ENCODE results near the gene FCSK. TPM values are rescaled to one million over a fixed set of nuclear protein-coding genes. Genes with fewer than 3 reads are reported as not detected.

Gene FCSK
- total and polyA plus RNA-seq, 3 donors from 2014 or later: 12.4 to 36.3 (median 26.4) TPM

DNA sequence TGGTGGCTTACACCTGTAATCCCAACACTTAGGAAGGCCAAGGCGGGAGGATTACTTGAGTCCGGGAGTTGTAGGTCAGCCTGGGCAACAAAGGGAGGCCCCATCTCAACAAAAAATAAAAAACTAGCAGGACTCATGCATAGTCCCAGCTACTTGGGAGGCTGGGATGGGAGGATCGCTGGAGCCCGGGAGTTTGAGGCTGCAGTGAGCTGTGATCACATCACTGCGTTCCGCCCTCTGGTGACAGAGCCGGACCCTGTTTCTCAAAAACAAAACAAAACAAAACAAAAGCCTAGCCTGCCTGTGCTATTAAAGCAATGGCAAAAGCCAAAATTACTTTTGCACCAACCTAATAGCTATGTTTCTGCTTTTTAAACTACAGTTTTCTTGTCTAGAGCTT, 1.5 kb downstream of the FCSK start:
- Histone ChIP-seq H3K36me3 (ENCODE audit: low read depth, missing control alignments) (no peaks in the 10 kb centered on the region), H3K9me3 (no peaks in the 10 kb centered on the region), H3K4me3 (no peak overlapping the region), H3K4me1 (peaks cover 7% of the 10 kb centered on the region), H3K27ac (no peak overlapping the region), H3K27me3 (no peaks in the 10 kb centered on the region)
- WGBS, 2 donors: 58 to 69% methylated on average over 7 of the region's 7 CpGs
- DNase-seq: no peak
- TF ChIP-seq POLR2A (IDR thresholded peaks at IDR 0.05): no peak
- TF ChIP-seq, protein P1, sequence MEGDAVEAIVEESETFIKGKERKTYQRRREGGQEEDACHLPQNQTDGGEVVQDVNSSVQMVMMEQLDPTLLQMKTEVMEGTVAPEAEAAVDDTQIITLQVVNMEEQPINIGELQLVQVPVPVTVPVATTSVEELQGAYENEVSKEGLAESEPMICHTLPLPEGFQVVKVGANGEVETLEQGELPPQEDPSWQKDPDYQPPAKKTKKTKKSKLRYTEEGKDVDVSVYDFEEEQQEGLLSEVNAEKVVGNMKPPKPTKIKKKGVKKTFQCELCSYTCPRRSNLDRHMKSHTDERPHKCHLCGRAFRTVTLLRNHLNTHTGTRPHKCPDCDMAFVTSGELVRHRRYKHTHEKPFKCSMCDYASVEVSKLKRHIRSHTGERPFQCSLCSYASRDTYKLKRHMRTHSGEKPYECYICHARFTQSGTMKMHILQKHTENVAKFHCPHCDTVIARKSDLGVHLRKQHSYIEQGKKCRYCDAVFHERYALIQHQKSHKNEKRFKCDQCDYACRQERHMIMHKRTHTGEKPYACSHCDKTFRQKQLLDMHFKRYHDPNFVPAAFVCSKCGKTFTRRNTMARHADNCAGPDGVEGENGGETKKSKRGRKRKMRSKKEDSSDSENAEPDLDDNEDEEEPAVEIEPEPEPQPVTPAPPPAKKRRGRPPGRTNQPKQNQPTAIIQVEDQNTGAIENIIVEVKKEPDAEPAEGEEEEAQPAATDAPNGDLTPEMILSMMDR (IDR thresholded peaks at IDR 0.05): no peak
- intact Hi-C loops (cut with DNase I; ENCODE audit: low total_unique reads): no loop called here

GRCh38 chr16:70457446-70458166, 3.2 kb downstream of the FCSK start:
- Histone ChIP-seq H3K27me3 (no peaks in the 10 kb centered on the region), H3K27ac (no peak overlapping the region), H3K4me3 (no peak overlapping the region), H3K4me1 (peaks cover 7% of the 10 kb centered on the region), H3K9me3 (no peaks in the 10 kb centered on the region), H3K36me3 (ENCODE audit: low read depth, missing control alignments) (no peaks in the 10 kb centered on the region)
- 72 to 79% methylated on average over 5 of the region's 5 CpGs for WGBS, 2 donors
- intact Hi-C loops (cut with DNase I; ENCODE audit: low total_unique reads): no loop called here
- DNase-seq: no peak
- TF ChIP-seq POLR2A (IDR thresholded peaks at IDR 0.05): no peak
- TF ChIP-seq, protein P1 (IDR thresholded peaks at IDR 0.05): no peak

GRCh38 chr16:70460737-70461261, 6.4 kb downstream of the FCSK start:
- Histone ChIP-seq H3K27me3 (no peaks in the 10 kb centered on the region), H3K9me3 (no peaks in the 10 kb centered on the region), H3K36me3 (ENCODE audit: low read depth, missing control alignments) (no peaks in the 10 kb centered on the region), H3K4me3 (no peak overlapping the region), H3K4me1 (peaks cover 3% of the 10 kb centered on the region), H3K27ac (no peak overlapping the region)
- WGBS, 2 donors: 70 to 87% methylated on average over 7 to 8 of the region's 8 CpGs
- no peak for DNase-seq
- intact Hi-C loops (cut with DNase I; ENCODE audit: low total_unique reads): no loop called here
- no peak for TF ChIP-seq POLR2A (IDR thresholded peaks at IDR 0.05)
- TF ChIP-seq, protein P1 (IDR thresholded peaks at IDR 0.05): no peak

DNA sequence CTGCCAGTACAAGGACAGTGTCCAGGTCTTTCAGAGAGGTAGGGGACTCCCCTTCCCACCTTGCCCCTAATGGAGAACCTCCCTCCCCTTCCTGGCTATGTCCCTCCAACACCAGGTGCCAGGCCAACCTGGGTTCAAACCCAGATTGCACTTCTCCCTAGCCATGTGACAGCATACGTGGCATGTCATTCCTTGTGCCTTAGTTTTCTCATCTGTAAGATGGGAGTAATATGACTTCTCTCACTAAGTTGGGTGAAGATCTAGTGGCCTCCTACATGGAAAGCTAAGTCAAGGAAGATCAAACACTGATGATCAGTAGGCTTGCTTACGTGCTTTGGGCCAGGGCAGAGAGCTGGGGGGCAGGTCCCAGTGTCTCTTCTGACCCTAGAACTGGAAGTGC, 8.8 kb downstream of the FCSK start:
- Histone ChIP-seq H3K4me1 (no peaks in the 10 kb centered on the region), H3K27ac (no peak overlapping the region), H3K36me3 (ENCODE audit: low read depth, missing control alignments) (no peaks in the 10 kb centered on the region), H3K27me3 (no peaks in the 10 kb centered on the region), H3K4me3 (no peak overlapping the region), H3K9me3 (no peaks in the 10 kb centered on the region)
- intact Hi-C loops (cut with DNase I; ENCODE audit: low total_unique reads): no loop called here
- TF ChIP-seq POLR2A (IDR thresholded peaks at IDR 0.05): no peak
- TF ChIP-seq, protein P1 (IDR thresholded peaks at IDR 0.05): no peak
- WGBS, 2 donors: 84 to 100% methylated on average over 2 of the region's 2 CpGs
- no peak for DNase-seq

All from testis (tissue), 3 donors.